Adipose tissue (tissue), 3 donors: ENCODE measurements around the gene HNMT. TPM values are rescaled to one million over a fixed set of nuclear protein-coding genes. Genes with fewer than 3 reads are reported as not detected.
"Not testable (repeated sequence)": the region's sequence is repeated elsewhere in the genome, so short reads cannot be mapped to it uniquely, and the experiment has no call there.

Experiments used
- H3K27ac ChIP-seq: one replicate; pipeline ENCODE4 v1.5.1; 2013; ENCODE audit warnings: low read depth, low read length
- WGBS, 3 donors: extraction: QIAGEN DNeasy Blood & Tissue Kit; methylation state at CpG; one replicate each; pipeline ENCODE4 v1.1.7; 2013; 5-methylcytosine and 5-hydroxymethylcytosine counted together
- polyA plus RNA-seq, 3 donors: library from polyadenylated mRNA; stranded (reverse); fragments of 200-250 nt; gene quantifications; one replicate each; pipeline ENCODE4 v1.2.3, GENCODE V29; 2013
- donor health status: healthy with polysubstance abuse.
- donor health status: Bipolar disorder and iron deficiency.
- donor health status: healthy.

The HNMT gene
- polyA plus RNA-seq, 3 donors = 19.2 to 104 (median 79.5) TPM

GRCh38 chr2:138023976-138024375, 59.7 kb downstream of the HNMT start:
- H3K27ac ChIP-seq = no peak overlapping the region
- WGBS, 3 donors = 50 to 60% (median 54%) methylated on average over 2 of the region's 2 CpGs

- H3K27ac ChIP-seq = no peak overlapping the region
- WGBS, 3 donors = 85 to 92% (median 90%) methylated on average over 6 of the region's 6 CpGs
Observed at GRCh38 chr2:138026111-138027020, 62.1 kb downstream of the HNMT start.

GRCh38 chr2:138028538-138028937, 64.3 kb downstream of the HNMT start:
- no peak overlapping the region for H3K27ac ChIP-seq
- 43 to 70% (median 45%) methylated on average over 2 of the region's 2 CpGs for WGBS, 3 donors

GRCh38 chr2:138029276-138029675, 65.0 kb downstream of the HNMT start:
- H3K27ac ChIP-seq = no peak overlapping the region

- 89 to 96% (median 90%) methylated on average over 3 of the region's 3 CpGs for WGBS, 3 donors
- H3K27ac ChIP-seq = no peak overlapping the region
Observed at GRCh38 chr2:138030459-138030858, 66.2 kb downstream of the HNMT start.

GRCh38 chr2:138032334-138032733, 68.1 kb downstream of the HNMT start:
- WGBS, 3 donors = 51 to 89% (median 83%) methylated on average over 2 of the region's 2 CpGs
- H3K27ac ChIP-seq = no peak overlapping the region

DNA sequence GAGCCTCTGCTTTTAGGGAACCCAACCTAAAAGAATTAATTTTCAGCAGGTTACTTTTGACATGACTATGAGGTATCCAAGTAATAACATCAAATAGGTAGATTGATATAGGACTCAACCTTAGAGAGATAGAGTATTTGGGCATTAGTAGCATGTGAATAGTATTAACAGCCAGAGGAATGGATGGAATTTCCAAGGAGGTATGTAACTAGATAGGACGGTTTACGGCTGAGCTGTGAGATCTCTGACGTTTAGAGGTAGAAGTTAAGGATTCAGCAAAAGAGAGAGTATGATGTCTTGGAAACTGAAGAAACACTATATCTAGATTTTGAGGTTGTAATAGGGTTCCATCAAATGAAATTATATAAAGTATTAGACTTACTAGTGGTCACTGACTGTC, 70.3 kb downstream of the HNMT start:
- H3K27ac ChIP-seq = no peak overlapping the region
- WGBS, 3 donors = 79 to 90% (median 81%) methylated on average over 3 of the region's 3 CpGs

- WGBS, 3 donors = 46 to 75% (median 51%) methylated on average over 4 of the region's 4 CpGs
- H3K27ac ChIP-seq = no peak overlapping the region
Observed at GRCh38 chr2:138035608-138036217, 71.4 kb downstream of the HNMT start.

DNA sequence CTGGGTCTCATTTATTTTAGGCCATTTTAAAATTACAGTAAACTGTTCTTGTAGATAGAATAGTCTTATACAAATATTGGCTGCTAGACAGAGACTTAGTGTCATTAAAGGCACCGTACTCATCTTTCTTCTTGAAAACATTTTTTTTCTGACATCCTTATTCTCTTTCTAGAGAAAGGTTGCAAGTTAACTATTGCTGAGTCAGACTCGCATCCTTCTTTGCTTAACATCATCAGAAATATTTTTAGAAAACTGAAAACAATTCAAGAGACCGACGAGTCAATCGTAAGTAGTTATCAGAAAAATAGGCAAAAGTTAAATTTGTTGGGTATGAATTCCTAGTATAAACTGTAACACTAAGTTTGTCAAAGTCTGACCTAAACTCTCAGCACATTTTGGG, 72.2 kb downstream of the HNMT start:
- H3K27ac ChIP-seq = no peak overlapping the region
- 75 to 88% (median 76%) methylated on average over 5 of the region's 5 CpGs for WGBS, 3 donors

- H3K27ac ChIP-seq = no peak overlapping the region
- WGBS, 3 donors = 89 to 92% (median 92%) methylated on average over 2 of the region's 2 CpGs
Observed at GRCh38 chr2:138037090-138037489, 72.8 kb downstream of the HNMT start.

DNA sequence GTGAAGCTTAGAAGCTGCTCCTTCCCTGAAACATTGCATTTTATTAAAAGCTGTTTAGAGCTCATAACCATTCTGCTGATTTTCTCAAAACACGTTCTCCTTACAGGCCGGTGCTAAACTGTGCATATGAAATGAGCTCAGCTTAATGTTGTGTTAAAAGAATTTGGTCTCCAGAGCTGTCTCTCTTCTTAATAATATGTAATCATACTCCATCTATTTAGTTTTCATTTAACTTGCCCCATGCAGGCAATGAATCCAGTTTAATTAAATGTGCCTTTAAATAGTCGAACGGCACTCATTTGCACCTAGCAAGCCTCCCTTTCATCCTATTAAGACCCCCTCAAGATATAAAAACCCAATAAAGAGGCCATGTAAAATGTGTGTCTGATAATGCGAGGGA, 76.3 kb downstream of the HNMT start:
- H3K27ac ChIP-seq = no peak overlapping the region
- WGBS, 3 donors = 74 to 85% (median 84%) methylated on average over 5 of the region's 5 CpGs

DNA sequence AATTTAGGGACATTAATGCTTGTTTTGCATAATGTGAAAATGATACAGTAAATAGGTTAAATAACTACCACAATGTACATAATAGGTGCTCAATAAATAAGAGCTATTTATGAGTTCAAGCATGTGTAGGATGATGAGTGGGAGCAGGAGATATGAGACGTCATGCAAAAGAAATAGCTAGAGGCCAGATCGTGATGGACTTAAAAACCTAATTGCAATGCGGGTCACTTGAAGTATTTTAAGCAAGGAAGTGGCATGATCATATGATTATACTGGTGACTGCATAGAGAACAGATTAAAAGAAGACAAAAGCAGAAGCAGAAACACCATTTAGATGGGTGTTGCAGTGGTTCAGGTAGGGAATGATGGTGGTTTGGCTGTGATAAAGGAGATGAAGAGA, 78.0 kb downstream of the HNMT start:
- H3K27ac ChIP-seq = no peak overlapping the region
- 89 to 91% (median 90%) methylated on average over 3 of the region's 3 CpGs for WGBS, 3 donors

DNA sequence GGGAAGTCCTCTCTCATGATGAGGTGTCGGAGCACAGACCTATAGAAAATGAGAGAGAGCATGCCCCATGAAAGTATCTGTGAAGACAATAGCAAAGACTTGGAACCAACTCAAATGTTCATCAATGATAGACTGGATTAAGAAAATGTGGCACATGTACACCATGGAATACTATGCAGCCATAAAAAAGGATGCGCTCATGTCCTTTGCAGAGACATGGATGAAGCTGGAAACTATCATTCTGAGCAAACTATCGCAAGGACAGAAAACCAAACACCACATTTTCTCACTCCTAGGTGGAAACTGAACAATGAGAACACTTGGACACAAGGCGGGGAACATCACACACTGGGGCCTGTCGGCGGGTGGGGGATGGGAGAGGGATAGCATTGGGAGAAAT, 79.3 kb downstream of the HNMT start:
- not testable (repeated sequence) for H3K27ac ChIP-seq
- WGBS, 3 donors = 97 to 98% (median 97%) methylated on average over 6 of the region's 6 CpGs

DNA sequence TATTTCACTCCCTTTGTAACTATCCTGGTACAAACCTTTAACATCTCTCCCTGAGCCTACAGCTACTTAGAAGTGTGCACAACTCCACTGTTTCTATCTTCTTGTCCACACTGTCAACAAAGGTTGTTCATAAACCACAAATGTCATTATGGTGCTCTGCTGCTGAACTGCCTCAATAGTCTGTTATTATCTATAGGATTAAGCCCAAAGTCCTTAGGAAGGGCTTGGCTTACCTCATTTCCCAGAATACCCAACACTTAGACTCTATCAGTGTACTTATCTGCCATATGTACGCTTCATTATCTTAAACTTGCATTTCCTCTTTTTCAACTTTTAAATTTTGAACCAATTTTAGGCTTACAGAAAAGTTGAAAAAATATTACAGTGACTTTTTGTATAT, 94.2 kb downstream of the HNMT start:
- H3K27ac ChIP-seq = no peak overlapping the region
- 0 to 31% (median 2%) methylated on average over 1 of the region's 1 CpG for WGBS, 3 donors

- 41 to 70% (median 52%) methylated on average over 3 of the region's 3 CpGs for WGBS, 3 donors
- no peak overlapping the region for H3K27ac ChIP-seq
Observed at GRCh38 chr2:138059487-138060300, 95.4 kb downstream of the HNMT start.

GRCh38 chr2:138060301-138060635, 96.0 kb downstream of the HNMT start:
- H3K27ac ChIP-seq = no peak overlapping the region
- 6 to 76% (median 14%) methylated on average over 1 of the region's 1 CpG for WGBS, 3 donors

- 91 to 96% (median 94%) methylated on average over 2 of the region's 2 CpGs for WGBS, 3 donors
Observed at GRCh38 chr2:138061961-138062360, 97.7 kb downstream of the HNMT start.

DNA sequence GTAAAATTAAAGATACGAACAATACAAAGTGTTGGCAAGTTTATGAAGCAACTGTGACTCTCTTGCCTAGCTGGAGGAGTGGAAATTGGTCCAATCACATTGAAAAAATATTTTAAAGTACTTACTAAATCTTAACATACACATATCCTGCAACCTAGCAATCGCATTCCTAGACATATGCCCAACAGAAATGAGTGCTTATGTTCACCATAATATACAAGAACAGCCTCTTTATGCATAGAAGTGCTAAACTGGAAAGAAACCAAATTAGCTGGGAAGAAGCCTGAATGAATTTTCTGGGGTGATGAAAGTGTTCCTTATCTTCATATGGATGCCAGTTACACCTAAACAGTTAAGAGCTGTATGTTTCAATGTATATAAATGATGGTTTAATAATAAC, 98.9 kb downstream of the HNMT start:
- no peak overlapping the region for H3K27ac ChIP-seq

More at GRCh38 chr2:138061961-138062360, 97.7 kb downstream of the HNMT start:
- H3K27ac ChIP-seq = no peak overlapping the region

More for the DNA sequence above, 98.9 kb downstream of the HNMT start:
- 90 to 97% (median 91%) methylated on average over 2 of the region's 2 CpGs for WGBS, 3 donors
